ENCODE results near the gene SLX4.
A peak's percentile ranks its signal among the peaks of the same experiment; 100 is the strongest.

Gene SLX4

DNA sequence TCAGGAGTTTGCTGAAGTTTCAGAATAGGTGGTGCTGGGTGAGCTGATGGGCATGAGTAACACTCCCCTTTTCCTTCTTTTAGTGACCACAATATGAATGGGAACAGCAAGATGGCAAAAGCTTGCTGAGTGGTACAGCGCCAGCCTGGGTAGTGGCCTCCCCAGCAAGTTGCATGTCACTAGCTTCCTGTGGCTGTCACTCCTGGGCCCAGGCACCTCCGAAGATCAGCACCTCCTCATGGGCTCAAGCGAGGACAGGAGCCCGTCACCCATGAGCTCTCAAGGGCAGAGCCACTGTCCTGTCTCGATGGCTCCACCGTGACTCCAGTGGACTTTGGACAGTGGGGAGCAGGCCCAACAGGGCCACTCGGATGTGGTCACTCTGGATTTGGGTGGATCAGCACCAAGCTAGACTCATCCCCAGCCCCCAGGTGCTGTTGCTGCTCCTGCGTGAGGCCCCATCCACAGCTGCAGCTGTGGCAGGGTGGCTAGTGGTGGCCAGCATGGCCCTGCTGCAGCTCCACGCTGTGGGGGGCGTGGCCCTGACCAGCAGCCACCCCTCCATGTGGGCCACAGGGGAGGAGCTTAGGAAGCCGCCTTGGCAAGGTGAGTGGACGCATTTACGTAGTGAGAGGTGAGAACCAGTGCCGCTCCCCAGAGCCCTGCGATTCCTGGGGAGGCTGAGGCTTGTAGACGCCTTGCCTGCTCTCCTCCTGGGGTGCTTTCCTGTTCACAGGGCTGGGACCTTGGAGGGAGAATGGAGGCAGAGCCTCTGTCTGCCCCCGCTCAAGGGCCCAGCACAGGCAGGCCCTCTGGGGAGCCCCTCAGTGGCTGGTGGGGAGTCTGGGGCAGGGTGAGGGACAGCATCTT, 29.5 kb upstream of the SLX4 start:
- no peak for TF ChIP-seq CTCF (conservative IDR thresholded peaks at IDR 0.05; ENCODE audit: control insufficient read depth, insufficient read depth, low read depth, low read length)
- DNase-seq (ENCODE audit: low read depth): no peak
- no peak overlapping the region for H3K4me3 ChIP-seq (ENCODE audit: control insufficient read depth, low read depth, low read length)

DNA sequence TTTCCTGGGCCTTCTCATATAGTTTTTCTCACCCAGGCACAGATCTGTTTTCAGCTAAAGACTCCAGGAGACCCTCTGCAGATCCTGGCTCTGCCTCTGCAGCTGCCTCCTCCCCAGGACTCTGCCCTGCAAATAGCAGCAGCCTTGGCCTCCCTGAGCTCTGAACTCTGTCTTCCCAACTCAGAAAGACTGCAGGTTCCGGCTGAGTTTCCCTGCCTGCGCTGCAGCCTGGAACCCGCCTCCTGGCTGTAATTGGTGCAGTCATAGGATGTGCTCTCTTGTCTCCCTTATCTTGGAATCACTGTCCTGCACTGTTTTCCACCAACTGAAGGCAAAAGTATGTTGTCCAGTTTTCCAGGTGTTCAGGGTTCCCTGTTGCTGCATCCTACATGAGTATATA, 28.8 kb upstream of the SLX4 start:
- TF ChIP-seq CTCF (conservative IDR thresholded peaks at IDR 0.05; ENCODE audit: control insufficient read depth, insufficient read depth, low read depth, low read length): no peak
- no peak for DNase-seq (ENCODE audit: low read depth)
- no peak overlapping the region for H3K4me3 ChIP-seq (ENCODE audit: control insufficient read depth, low read depth, low read length)

GRCh38 chr16:3638916-3639644, 27.7 kb upstream of the SLX4 start:
- H3K4me3 ChIP-seq (ENCODE audit: control insufficient read depth, low read depth, low read length): no peak overlapping the region
- TF ChIP-seq CTCF (conservative IDR thresholded peaks at IDR 0.05; ENCODE audit: control insufficient read depth, insufficient read depth, low read depth, low read length): no peak
- DNase-seq (ENCODE audit: low read depth): peak; percentile 10

DNA sequence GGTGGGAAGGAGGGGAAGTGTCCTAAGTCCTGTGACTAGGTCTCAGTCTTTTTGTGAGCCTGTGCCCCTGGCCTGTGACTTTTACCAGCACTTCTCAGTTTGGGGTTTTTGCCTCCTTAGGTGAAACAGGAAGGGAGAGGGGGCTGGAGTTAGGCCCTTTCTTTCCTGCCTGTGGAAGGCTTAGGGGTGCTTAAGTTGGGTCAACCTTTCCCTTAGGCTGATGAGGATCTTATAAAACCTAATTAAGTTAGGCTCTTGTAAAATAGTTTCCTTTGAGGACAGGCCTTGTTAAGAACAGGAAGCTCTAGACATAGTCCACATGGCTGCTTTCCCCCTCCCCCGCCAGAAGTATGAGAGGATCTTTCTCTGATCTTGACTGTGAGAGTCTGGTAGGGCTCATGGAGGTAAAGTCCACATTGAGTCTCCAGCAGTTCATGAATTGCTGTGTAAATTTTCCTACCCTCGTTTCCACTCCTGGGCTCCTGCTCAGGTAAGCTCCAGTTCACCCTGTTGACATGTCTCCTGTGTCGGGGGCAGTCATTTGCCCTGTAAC, 26.0 kb upstream of the SLX4 start:
- H3K4me3 ChIP-seq (ENCODE audit: control insufficient read depth, low read depth, low read length): no peak overlapping the region
- no peak for DNase-seq (ENCODE audit: low read depth)
- TF ChIP-seq CTCF (conservative IDR thresholded peaks at IDR 0.05; ENCODE audit: control insufficient read depth, insufficient read depth, low read depth, low read length): no peak

- no peak for TF ChIP-seq CTCF (conservative IDR thresholded peaks at IDR 0.05; ENCODE audit: control insufficient read depth, insufficient read depth, low read depth, low read length)
- DNase-seq (ENCODE audit: low read depth): no peak
- no peak overlapping the region for H3K4me3 ChIP-seq (ENCODE audit: control insufficient read depth, low read depth, low read length)
Measured at GRCh38 chr16:3625911-3626732, 14.7 kb upstream of the SLX4 start.

DNA sequence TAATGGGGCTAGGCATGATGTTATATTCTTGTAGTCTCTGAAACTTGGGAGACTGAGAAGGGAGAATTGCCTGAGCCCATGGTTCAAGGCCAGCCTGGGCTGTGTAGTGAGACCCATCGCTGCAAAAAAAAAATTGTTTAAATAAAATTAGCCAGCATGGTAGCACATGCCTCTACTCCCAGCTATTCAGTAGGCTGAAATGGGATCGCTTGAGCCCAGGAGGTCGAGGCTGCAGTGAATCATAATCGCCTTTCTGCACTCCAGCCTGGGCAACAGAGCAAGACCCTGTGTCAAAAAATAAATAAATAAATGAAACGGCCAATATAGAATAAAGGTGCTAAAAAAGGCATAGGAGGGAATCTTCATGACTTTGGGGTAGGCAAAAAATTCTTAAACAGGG, 13.9 kb upstream of the SLX4 start:
- no peak for TF ChIP-seq CTCF (conservative IDR thresholded peaks at IDR 0.05; ENCODE audit: control insufficient read depth, insufficient read depth, low read depth, low read length)
- no peak for DNase-seq (ENCODE audit: low read depth)
- no peak overlapping the region for H3K4me3 ChIP-seq (ENCODE audit: control insufficient read depth, low read depth, low read length)

All from fibroblast of mammary gland (primary cell).